ENCODE data around the gene NCAPD3. TPM values are rescaled to one million over a fixed set of nuclear protein-coding genes. Genes with fewer than 3 reads are reported as not detected.

NCAPD3 gene
- total RNA-seq, 1 experiment from 2014 or later = 63.0 TPM

DNA sequence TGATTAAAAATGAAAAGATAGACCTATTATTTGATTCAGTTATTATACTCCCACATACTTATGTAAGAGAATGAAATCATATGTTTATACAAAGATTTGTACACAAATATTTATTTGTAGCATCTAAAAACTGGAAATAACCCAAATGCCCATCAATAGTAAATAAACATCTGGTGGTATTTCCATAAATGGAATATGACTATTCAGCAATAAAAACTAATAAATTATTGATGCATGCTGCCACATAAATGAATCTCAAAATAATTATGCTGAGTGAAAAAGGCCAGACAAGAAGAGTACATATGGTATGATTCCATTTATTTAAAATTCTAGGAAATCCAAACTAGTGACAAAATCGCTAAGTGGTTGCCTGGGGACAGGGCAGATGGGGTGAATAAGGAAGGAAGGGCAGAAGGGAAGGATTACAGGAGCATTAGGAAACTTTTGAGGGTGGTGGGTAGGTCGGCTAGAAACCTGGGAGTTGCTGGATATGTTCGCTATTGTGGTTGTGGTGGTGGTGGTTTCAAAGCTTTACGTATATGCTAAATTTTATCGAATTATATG lies 113.4 kb downstream of the NCAPD3 start:
- peaks cover 24% of the 10 kb centered on the region for H3K9me3 Mint-ChIP-seq
- no peak overlapping the region for H3K4me3 Mint-ChIP-seq
- TF ChIP-seq, protein P1, sequence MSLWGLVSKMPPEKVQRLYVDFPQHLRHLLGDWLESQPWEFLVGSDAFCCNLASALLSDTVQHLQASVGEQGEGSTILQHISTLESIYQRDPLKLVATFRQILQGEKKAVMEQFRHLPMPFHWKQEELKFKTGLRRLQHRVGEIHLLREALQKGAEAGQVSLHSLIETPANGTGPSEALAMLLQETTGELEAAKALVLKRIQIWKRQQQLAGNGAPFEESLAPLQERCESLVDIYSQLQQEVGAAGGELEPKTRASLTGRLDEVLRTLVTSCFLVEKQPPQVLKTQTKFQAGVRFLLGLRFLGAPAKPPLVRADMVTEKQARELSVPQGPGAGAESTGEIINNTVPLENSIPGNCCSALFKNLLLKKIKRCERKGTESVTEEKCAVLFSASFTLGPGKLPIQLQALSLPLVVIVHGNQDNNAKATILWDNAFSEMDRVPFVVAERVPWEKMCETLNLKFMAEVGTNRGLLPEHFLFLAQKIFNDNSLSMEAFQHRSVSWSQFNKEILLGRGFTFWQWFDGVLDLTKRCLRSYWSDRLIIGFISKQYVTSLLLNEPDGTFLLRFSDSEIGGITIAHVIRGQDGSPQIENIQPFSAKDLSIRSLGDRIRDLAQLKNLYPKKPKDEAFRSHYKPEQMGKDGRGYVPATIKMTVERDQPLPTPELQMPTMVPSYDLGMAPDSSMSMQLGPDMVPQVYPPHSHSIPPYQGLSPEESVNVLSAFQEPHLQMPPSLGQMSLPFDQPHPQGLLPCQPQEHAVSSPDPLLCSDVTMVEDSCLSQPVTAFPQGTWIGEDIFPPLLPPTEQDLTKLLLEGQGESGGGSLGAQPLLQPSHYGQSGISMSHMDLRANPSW (CRISPR knock-in tag; conservative IDR thresholded peaks at IDR 0.05; ENCODE audit: low read depth) = no peak
- TF ChIP-seq, protein P2, sequence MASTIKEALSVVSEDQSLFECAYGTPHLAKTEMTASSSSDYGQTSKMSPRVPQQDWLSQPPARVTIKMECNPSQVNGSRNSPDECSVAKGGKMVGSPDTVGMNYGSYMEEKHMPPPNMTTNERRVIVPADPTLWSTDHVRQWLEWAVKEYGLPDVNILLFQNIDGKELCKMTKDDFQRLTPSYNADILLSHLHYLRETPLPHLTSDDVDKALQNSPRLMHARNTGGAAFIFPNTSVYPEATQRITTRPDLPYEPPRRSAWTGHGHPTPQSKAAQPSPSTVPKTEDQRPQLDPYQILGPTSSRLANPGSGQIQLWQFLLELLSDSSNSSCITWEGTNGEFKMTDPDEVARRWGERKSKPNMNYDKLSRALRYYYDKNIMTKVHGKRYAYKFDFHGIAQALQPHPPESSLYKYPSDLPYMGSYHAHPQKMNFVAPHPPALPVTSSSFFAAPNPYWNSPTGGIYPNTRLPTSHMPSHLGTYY (CRISPR knock-in tag; IDR thresholded peaks at IDR 0.05) = no peak
- no peak for TF ChIP-seq NFE2L1 (CRISPR knock-in tag; IDR thresholded peaks at IDR 0.05)
- TF ChIP-seq, protein P3, sequence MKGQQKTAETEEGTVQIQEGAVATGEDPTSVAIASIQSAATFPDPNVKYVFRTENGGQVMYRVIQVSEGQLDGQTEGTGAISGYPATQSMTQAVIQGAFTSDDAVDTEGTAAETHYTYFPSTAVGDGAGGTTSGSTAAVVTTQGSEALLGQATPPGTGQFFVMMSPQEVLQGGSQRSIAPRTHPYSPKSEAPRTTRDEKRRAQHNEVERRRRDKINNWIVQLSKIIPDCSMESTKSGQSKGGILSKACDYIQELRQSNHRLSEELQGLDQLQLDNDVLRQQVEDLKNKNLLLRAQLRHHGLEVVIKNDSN (CRISPR knock-in tag; IDR thresholded peaks at IDR 0.05) = no peak
- no peak for TF ChIP-seq GRHL2 (CRISPR knock-in tag; IDR thresholded peaks at IDR 0.05; ENCODE audit: insufficient replicate concordance, severe bottlenecking)
- TF ChIP-seq TP53 (CRISPR knock-in tag; IDR thresholded peaks at IDR 0.05) = no peak
- TF ChIP-seq, protein P4, sequence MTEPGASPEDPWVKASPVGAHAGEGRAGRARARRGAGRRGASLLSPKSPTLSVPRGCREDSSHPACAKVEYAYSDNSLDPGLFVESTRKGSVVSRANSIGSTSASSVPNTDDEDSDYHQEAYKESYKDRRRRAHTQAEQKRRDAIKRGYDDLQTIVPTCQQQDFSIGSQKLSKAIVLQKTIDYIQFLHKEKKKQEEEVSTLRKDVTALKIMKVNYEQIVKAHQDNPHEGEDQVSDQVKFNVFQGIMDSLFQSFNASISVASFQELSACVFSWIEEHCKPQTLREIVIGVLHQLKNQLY (CRISPR knock-in tag; IDR thresholded peaks at IDR 0.05) = no peak
- TF ChIP-seq RELA (CRISPR knock-in tag; IDR thresholded peaks at IDR 0.05; ENCODE audit: borderline replicate concordance) = no peak
- TF ChIP-seq, protein P5, sequence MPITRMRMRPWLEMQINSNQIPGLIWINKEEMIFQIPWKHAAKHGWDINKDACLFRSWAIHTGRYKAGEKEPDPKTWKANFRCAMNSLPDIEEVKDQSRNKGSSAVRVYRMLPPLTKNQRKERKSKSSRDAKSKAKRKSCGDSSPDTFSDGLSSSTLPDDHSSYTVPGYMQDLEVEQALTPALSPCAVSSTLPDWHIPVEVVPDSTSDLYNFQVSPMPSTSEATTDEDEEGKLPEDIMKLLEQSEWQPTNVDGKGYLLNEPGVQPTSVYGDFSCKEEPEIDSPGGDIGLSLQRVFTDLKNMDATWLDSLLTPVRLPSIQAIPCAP (CRISPR knock-in tag; IDR thresholded peaks at IDR 0.05) = no peak
- TF ChIP-seq CBFB (CRISPR knock-in tag; IDR thresholded peaks at IDR 0.05; ENCODE audit: low read depth) = no peak
- TF ChIP-seq HMGA2 (CRISPR knock-in tag; IDR thresholded peaks at IDR 0.05) = no peak
- TF ChIP-seq MYBL2 (CRISPR knock-in tag; IDR thresholded peaks at IDR 0.05) = no peak
- TF ChIP-seq, protein P6, sequence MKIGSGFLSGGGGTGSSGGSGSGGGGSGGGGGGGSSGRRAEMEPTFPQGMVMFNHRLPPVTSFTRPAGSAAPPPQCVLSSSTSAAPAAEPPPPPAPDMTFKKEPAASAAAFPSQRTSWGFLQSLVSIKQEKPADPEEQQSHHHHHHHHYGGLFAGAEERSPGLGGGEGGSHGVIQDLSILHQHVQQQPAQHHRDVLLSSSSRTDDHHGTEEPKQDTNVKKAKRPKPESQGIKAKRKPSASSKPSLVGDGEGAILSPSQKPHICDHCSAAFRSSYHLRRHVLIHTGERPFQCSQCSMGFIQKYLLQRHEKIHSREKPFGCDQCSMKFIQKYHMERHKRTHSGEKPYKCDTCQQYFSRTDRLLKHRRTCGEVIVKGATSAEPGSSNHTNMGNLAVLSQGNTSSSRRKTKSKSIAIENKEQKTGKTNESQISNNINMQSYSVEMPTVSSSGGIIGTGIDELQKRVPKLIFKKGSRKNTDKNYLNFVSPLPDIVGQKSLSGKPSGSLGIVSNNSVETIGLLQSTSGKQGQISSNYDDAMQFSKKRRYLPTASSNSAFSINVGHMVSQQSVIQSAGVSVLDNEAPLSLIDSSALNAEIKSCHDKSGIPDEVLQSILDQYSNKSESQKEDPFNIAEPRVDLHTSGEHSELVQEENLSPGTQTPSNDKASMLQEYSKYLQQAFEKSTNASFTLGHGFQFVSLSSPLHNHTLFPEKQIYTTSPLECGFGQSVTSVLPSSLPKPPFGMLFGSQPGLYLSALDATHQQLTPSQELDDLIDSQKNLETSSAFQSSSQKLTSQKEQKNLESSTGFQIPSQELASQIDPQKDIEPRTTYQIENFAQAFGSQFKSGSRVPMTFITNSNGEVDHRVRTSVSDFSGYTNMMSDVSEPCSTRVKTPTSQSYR (CRISPR knock-in tag; IDR thresholded peaks at IDR 0.05) = no peak
- TF ChIP-seq, protein P7, sequence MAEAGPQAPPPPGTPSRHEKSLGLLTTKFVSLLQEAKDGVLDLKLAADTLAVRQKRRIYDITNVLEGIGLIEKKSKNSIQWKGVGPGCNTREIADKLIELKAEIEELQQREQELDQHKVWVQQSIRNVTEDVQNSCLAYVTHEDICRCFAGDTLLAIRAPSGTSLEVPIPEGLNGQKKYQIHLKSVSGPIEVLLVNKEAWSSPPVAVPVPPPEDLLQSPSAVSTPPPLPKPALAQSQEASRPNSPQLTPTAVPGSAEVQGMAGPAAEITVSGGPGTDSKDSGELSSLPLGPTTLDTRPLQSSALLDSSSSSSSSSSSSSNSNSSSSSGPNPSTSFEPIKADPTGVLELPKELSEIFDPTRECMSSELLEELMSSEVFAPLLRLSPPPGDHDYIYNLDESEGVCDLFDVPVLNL (CRISPR knock-in tag; IDR thresholded peaks at IDR 0.05; ENCODE audit: borderline replicate concordance, low read depth) = no peak
- TF ChIP-seq ZNF219 (CRISPR knock-in tag; IDR thresholded peaks at IDR 0.05; ENCODE audit: borderline replicate concordance) = no peak
- POLR2A ChIA-PET = interaction anchor here (1.0 kb wide), 1 partner anchor 31 kb away, joined by 3 read pairs; no protein-coding TSS in a partner anchor
- ATAC-seq (no peak), DNase-seq (ENCODE audit: low spot score) (no peak)
- H3K36me3 Mint-ChIP-seq = peaks cover 18% of the 10 kb centered on the region
- no peak overlapping the region for H3K27ac Mint-ChIP-seq
- no peaks in the 10 kb centered on the region for H3K27me3 Mint-ChIP-seq (ENCODE audit: low read depth)
- CTCF ChIA-PET = interaction anchor here (1.2 to 2.7 kb wide), 2 partner anchors 12 to 60 kb away, joined by 5 to 7 read pairs; no protein-coding TSS in a partner anchor
- H3K4me1 Mint-ChIP-seq = peaks cover 20% of the 10 kb centered on the region

Other genes with a start within 250 kb of the NCAPD3 start
- gene JAM3, start 154.9 kb downstream of the NCAPD3 start, total RNA-seq (2021) = 32.7 to 34.1 TPM (median 32.9 TPM) in 3 replicates
- gene VPS26B, start 704 bp upstream of the NCAPD3 start, total RNA-seq (2021) = 28.7 to 29.3 TPM (median 29.0 TPM) in 3 replicates
- gene THYN1, start 29.4 kb upstream of the NCAPD3 start, total RNA-seq (2021) = 80.2 to 83.8 TPM (median 82.0 TPM) in 3 replicates
- 49.4 to 55.2 TPM (median 51.9 TPM) in 3 replicates for gene ACAD8, start 29.6 kb upstream of the NCAPD3 start, total RNA-seq (2021)
- gene GLB1L3, start 52.4 kb upstream of the NCAPD3 start, total RNA-seq (2021) = 34.6 to 50.2 TPM (median 35.9 TPM) in 3 replicates
- 4.6 to 6.0 TPM (median 5.1 TPM) in 3 replicates for gene GLB1L2, start 108.0 kb upstream of the NCAPD3 start, total RNA-seq (2021)
- 20.9 to 30.0 TPM (median 23.1 TPM) in 3 replicates for gene B3GAT1, start 188.3 kb upstream of the NCAPD3 start, total RNA-seq (2021)